Measurements from ENCODE around the gene ODF2L.
A peak's percentile ranks its signal among the peaks of the same experiment; 100 is the strongest.

Gene ODF2L, protein sequence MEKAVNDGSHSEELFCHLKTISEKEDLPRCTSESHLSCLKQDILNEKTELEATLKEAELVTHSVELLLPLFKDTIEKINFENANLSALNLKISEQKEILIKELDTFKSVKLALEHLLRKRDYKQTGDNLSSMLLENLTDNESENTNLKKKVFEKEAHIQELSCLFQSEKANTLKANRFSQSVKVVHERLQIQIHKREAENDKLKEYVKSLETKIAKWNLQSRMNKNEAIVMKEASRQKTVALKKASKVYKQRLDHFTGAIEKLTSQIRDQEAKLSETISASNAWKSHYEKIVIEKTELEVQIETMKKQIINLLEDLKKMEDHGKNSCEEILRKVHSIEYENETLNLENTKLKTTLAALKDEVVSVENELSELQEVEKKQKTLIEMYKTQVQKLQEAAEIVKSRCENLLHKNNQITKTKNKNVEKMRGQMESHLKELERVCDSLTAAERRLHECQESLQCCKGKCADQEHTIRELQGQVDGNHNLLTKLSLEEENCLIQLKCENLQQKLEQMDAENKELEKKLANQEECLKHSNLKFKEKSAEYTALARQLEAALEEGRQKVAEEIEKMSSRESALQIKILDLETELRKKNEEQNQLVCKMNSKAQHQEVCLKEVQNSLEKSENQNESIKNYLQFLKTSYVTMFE

DNA sequence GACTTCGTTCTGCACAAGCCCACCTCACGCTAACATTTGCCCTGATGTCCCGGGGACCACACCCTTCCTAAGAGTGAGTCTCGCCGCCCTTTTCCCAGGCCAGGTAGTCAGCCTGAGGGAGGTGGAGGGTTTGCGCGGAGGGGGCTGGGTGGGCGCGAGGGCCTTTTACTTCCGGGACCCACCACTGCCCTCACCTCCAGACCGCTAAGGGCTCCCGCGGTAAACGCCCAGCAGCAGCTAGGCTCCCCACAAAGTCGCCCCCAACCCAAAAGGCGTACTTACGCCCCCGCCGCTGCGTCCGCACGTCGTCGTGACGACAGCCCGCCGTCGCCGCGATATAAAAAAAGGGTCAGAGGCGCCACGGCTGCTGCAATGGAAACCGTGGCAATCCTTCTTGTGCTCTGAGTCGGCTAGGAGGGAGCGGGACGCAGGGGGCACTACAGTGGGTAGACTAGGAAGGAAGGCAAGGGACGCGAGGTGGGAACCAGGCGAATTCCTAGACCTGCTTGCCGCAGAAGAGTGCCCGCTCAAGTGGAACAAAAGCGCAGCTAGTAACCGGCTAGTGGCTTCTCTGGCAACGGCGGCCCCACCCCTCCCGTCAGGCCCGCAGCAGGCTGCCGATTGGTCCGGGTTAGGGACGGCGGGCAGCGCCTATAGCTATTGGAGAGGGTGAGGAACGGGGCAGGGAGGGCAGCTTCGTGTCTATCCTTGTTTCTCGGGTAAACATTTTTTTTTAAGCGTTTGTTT lies at the start of gene ODF2L:
TSS of gene ODF2L (minus strand) at position 573 of the 747 bp plus-strand sequence. CDS start 9,296 bp downstream, outside the sequence.
- DNase-seq: peak; percentile 85

DNA sequence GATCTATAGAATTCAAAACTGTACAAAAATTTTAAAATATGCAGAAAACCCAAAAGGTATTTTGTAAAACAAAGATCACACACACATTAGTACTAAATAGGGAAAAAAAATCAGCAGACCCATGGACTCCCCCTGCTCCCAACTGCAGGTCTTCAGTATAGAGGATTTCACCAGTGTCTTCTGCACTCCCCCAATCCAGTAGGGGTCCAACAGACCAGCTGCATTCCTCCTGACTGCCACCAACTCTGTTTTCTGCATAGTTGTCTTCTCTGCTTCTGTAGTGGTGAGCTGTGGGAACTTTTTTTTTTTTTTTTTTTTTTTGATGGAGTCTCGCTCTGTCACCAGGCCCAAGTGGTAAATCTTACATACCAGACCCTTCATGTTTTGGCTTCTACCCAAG lies 49.8 kb upstream of the ODF2L start:
- no peak for DNase-seq

DNA sequence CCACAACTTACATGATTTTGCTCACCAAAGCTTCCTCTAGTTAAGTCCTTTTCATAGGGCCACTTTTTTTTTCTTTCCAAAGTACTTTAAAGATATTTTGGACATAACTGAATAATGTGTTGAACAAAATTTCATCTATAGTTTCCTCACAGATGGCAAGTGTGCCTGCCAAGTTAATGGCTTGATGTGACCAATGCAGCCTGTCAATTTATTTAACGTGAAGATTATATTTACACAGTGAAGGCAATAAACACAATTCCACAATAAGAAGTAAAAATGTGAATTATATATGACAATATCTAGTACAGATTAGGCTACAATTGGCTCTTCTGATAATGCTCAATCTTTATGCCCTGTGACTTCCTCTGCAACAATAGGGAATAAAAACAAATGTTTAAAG lies 45.9 kb upstream of the ODF2L start:
- no peak for DNase-seq

DNA sequence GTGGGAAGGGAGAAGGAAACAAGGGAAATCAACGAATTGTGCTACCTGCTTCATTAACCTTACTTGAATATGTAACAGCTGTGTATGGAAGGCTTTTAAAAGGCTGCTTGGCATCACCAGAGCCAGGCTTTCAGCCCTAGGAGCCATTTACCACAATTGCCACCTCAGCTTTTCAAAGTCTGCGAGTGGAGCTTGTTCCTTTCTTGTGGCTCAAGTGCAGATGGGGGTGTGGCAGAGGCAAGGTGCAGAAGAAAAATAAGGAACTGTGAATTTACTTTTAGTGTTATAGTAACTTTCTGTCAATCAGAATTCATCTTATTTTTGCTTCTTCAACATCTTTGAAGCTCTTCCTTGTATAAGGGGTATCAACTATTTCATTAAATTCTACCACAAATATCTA lies 45.5 kb upstream of the ODF2L start:
- DNase-seq: no peak

DNA sequence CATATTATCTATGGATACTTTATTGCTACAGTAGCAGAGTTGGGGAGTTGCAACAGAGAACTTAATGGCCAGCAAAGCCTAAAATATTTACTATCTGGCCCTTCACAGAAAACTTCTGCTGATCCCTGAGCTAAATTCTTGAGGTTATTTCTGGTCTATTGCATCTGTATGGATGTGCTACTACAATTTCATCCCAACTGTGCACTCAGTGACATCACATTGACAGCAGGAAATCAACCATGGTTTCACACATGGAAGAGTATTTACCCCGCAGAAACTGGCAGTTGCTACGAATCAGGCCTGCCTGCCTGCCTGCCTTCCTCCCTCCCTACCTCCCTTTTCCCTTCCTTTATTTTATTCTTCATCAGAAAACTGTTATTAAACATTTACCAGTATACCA lies 39.9 kb upstream of the ODF2L start:
- DNase-seq: no peak

DNA sequence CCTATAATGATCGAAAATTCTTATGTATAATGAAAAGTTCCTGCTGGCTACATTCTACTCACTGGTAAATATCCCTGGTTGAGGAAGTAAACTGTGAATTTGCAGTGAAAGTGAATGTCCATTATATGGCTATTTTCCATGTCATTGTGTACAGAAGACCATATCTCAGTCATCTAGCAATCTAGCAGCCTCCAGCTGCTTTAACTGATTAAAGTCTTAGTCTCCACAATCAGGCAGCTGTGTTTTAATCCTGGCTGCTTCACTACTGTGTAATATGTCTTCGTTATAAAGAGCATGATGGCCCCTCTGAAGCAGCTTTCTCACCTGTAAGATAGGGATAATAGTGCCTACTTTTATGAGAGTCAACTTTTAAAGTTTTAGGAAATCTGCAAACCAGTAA lies 39.2 kb upstream of the ODF2L start:
- DNase-seq: no peak

DNA sequence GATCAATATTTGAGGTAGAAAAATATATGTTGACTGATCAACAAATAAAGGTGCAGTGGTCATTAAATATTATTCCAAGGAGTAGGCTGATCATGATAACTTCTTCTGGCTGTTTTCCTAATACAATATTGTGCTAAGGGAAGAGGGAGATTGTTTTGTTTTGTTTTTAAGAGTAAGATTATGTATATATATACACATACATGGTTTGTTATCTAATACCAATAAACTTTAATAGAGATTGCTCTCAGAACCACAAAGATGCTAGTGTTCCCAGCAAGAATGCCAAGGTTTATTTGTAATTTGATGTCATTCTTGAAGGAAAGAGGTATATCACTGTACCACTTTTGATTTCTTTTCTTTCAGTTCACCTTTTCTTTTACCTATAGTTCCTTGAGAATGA lies 37.9 kb upstream of the ODF2L start:
- no peak for DNase-seq

DNA sequence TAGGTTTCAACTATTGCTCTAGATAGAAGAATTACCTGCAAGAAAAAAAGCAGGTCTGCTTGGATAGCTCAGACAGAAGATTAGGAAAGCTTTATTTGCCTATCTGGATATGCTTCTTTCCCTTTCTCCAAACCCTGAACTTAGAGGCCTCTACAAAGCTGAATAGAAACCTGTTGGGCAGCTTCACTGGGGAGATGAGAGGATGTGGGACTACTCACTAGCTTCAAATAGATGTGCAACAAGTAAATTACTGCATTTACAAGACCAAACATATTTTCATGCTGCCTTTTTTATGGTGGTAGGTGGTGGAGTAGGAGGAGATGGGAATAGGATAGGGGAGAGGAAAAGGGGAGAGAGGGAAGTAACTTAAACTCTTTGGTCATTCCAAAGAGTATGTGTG lies 34.3 kb upstream of the ODF2L start:
- no peak for DNase-seq

DNA sequence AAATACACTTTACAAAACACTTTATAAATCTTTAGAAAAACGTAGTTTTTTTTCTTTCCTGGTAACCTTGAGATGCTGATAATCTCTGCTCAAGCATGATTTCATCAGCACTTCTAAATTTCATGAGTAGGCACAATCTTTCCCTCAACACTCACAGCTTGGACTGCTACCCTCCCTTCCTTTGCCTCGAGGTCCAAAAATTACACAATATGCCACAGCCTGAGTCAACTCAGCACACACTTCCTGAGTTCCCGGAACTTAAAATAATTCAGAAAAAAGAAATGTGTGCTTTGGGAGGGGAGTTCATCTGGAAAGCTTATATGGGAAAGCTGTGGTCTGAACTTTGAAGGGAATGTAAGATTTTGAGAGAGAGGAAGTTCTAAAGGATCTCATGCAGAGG lies 33.7 kb upstream of the ODF2L start:
- no peak for DNase-seq

DNA sequence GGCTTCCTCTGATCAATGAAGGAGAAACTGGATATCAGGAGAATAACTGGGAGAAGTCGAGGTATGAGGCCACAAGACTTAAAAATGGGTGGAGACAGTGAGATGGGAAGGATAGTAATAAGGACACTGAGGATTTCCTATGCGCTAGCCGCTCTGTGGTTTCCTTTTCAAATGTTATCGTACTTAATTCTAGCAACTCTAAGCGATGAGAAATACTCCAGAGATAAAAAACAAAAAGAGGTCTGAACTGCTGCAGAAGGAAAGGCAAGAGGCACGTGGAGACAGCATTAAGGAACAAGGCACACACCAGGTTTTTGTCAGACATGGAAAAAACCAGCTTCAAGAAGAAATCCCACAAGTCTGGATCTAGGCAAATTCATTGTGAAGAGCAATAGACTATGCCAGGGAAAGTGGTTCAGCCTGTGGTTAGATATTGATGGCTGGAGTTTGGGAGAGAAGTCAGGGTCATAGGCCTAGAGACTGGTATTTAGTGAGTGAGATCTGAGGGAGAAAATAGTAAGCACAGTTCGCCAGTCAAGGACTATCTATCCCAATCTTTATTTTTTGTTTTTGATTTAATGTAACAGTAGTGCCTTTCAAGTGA lies 33.1 kb upstream of the ODF2L start:
- DNase-seq: no peak

DNA sequence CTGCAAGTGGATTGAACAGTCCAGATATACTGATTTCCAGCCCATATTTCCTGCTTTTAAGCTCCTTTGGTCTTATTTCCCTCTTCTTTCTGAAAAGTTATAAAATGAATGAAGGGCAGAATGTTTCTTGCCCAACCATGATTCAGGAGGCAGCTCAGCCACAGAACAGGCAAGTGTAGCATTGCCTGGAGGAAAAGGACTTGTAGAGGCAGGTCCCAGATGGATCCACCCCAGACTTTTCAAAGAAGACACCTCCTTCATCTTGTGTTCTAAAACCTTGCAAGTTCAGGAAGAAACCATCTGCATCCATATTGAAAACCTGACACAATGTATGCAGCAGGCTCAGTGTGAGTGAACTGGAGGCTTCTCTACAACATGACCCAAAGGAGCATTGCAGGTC lies 27.8 kb upstream of the ODF2L start, which contains the start of gene CLCA2:
TSS of gene CLCA2 (plus strand) at position 299 of the 400 bp plus-strand sequence. CDS start at position 376, 77 bp downstream.
- DNase-seq: no peak

DNA sequence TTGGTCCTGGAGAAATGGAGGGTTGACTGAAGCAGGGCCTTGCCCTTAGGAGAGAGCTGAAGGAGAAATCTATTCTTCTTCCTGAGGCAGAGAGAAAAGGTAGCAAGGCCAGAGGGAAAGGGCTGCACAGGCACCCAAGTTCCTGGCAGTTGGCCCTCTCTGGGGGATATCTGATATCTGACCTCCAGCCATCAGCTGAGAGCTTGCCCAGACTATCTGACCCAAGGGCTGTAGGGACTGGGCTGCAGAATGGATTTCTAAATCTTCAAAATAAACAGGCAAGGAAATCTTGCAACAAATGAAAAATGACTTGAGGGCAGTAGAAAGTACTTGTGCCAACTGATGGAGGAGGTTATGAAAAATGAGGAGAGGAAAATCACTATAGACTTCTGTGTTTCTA lies 27.4 kb upstream of the ODF2L start:
- DNase-seq: no peak

DNA sequence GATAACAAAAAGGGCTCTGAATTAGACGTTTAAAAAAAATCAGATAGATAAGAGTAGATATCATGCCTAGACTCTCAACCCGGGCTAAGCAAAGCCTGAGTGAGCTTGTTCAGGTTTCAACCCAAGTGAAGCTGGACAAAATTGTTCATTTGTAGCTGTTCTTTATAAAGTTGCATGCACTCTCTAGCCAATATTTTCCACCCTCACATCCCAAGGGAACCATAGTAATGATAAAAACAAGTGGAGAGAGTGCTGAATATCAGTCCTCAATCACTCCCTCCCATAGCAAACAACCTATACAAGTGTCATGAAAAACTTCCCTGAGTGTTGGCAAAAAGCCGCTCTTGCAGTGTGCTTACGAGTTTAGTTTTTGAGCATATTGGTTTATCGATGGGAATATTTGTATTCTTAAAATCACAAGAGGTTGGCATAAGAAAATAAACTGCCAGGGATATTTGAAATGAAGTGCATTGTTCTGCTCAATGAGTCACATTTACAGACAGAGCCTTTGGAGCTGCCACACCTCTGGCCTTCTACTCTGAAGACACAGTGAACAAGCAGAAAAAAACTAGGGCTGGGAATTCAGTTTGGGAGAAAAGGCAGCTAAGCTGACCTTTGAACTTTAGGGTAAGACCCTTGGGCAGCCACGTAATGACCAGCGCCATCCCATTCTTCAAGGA lies 25.6 kb upstream of the ODF2L start:
- no peak for DNase-seq

DNA sequence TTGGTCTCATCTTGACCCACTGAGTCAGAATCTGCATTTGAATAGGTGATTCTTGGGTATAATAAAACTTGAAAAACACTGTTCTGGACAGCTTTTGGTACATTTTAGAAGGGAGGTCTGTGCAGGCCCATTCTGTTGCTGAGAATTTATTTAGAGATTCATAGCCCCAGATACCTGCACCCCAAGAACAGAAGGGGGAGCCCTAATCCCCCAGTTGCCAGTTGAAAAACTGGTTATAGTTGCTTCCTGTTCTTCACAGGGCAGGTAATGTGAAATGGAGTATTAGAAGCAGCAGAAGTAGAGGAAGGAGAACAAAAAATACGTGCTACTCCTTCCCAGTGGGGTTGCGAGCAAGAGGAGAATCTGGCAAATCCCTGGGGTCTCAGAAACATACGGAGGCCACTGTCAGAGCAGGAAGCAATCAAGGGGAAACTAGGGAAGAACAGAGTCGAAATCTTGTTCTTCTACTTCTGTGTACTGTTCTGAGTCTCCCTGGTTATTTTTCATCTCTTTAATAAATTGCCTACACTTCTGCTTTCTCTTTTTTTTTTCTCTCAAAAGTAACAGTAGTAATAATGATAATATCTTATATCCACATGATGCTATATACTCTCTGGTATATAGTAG lies 23.3 kb upstream of the ODF2L start:
- DNase-seq: no peak

DNA sequence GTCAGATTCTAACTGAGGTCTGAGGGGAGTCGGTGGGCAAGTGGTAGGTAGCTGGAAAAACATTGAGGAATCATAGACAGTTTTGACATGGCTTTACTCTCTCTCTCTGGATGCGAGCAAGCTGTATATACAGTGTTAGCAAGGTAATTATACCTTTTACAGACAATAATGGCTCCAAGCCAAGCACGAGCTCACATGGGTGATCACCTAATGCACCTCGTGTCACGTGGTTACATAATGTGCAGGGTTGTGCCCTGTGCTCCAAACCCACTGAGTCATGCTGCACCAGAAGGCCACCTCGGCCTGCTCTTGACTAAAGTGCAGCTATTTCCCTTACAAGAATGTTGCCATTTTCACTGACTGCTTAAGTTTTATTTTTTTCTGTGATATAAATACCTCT lies 20.2 kb upstream of the ODF2L start:
- no peak for DNase-seq

DNA sequence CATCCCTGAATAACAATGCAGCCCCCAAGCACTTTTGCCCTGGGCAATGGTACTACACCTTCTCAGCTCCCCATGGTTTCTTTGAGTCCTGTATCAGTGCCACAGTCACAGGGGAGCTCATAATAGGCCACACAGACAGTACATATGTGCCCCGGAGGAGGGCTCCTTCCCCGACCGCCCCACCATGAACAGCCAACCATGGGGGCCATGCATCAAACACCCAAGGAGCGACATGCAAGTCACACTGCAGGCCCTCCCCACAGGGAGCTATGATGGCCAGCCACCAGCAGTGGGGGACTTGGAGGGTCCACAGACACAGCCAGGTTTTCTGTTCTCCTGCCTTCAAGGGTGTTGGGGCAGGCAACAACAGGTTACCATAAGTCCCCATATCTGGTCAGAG lies 14.8 kb upstream of the ODF2L start:
- DNase-seq: no peak

DNA sequence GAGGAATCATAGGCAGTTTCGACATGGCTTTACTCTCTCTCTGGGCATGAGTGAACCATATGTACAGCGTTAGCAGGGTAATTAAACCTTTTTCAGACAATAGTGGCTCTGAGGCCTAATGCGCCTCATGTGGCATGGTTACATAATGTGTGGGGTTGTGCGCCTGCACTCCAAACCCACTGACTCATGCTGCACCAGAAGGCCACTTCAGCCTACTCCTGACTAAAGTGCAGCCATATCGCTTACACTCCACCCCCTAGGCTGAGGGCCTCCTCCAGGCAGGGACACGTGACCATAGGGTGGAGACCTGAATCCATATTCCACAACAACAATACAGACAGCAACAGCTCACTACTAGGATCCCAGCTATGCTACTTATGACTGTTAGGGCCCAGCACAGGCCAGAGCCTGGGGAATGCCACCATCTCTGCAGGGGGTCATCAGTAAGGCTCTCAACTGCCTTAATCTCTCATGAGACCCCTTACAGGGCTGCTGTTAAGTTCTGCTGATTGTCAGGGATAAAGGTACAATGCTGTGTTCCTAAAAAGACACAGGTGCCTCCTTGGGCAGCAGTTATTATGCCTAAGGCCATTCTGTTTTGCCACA lies 13.4 kb upstream of the ODF2L start:
- no peak for DNase-seq

DNA sequence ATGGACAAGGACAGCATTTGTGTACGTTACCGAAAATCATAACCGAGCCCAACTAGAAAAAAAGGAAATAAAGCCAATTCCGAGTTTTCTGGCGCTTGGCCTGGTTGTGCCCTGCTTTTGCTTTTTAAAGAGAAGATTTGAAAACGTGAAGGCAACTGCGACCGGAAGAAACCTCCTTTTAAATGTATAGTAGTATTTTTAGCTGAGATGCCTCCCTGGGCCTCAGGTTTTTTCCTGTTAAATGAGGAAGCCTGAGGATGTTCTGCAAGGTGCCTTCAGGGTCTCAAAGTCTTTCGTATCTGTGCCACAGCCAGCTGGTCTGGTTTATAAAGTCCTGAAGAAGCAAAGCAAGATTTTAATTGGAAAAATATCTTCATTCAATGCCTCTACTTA lies 371 bp upstream of the ODF2L start:
- DNase-seq: no peak

DNA sequence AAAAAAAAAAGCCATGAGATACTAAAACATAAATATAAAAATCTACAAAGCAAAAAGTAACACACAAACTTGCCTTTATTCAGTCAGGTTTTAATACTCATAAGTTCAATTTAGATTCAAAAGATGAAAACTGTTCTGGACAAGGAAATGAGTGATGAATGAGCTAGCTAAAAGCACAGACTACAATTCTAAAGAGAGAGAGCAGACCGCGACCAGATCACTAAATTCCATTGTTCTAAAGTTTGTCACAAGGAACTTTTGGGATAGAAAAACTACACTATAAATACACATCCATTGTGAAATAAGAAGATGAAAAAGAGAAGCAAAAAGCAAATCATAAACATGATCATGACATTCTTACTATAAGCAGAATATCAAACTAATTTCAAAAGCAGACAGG lies 1.7 kb downstream of the ODF2L start:
- DNase-seq: no peak

DNA sequence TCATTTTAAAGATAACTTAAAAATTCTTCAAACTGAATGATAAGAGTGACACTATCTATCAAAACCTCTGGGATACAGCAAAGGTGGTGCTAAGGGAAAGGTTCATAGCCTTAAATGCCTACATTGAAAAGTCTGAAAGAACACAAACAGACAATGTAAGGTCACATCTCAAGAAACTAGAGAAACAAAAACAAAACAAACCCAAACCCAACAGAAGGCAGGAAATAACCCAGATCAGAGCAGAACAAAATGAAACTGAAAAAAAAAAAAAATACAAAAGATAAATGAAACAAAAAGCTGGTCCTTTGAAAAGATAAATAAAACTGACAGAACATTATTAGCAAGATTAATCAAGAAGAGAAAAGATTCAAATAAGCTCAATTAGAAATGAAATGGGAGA lies 6.8 kb downstream of the ODF2L start:
- no peak for DNase-seq

DNA sequence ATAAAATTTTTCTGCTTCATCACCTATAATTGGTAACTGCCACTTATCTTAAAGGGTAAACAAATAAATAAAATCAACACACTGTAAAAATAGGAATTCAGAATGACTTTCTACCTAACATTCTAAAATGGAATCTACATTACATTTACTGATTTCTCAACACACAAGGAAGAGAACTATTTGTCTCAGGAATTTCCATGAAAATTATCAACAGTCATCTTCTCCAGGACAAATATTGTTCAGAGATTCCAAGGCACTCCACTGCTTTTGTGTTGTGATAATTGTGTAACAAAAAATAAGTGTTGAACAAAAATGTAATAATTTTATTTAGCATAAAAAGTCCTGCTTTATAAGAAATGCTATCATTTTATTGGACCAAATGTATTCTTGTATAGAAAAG lies 7.3 kb downstream of the ODF2L start:
- no peak for DNase-seq
